GM23338 (cell line): Measurements from ENCODE around the gene SEMA4A. TPM values are rescaled to one million over a fixed set of nuclear protein-coding genes. Genes with fewer than 3 reads are reported as not detected.
A peak's percentile ranks its signal among the peaks of the same experiment; 100 is the strongest.

ENCODE experiments used
- ATAC-seq: fragments of 200-7000 bp; cut with Tn5 transposase; 3 replicates; pipeline ENCODE4 v1.9.1; 2020
- DNase-seq: peaks from one replicate; pipeline ENCODE4 v3.0.0-alpha.2; 2015; ENCODE audit warnings: low spot score
- H2AFZ ChIP-seq: fragments of 200-600 bp; sonication (generic); 2 replicates; pipeline ENCODE4 v1.8.0; 2016; ENCODE audit warnings: antibody characterized with exemption, mild to moderate bottlenecking, moderate library complexity
- H3F3A ChIP-seq: fragments of 200-600 bp; sonication (generic); replicated peaks from 2 replicates; pipeline ENCODE4 v1.8.0; 2017; ENCODE audit warnings: antibody characterized with exemption, mixed run types, low read depth
- H3K27ac ChIP-seq: fragments of 200-600 bp; sonication (generic); 2 replicates; pipeline ENCODE4 v1.6.1; 2016; ENCODE audit warnings: low read depth
- H3K27me3 ChIP-seq: fragments of 200-600 bp; sonication (generic); 2 replicates; pipeline ENCODE4 v1.8.0; 2016; ENCODE audit warnings: mild to moderate bottlenecking, mixed run types, moderate library complexity; ENCODE audit not compliant: insufficient read depth
- H3K36me3 ChIP-seq: fragments of 200-600 bp; sonication (generic); 2 replicates; pipeline ENCODE4 v1.8.0; 2016; ENCODE audit warnings: mild to moderate bottlenecking; ENCODE audit not compliant: insufficient read depth
- H3K4me1 ChIP-seq: fragments of 200-600 bp; sonication (generic); 2 replicates; pipeline ENCODE4 v1.8.0; 2016; ENCODE audit warnings: mild to moderate bottlenecking, moderate library complexity; ENCODE audit not compliant: insufficient read depth
- H3K4me2 ChIP-seq: fragments of 200-600 bp; sonication (generic); 2 replicates; pipeline ENCODE4 v1.7.1; 2017; ENCODE audit warnings: mixed run types
- H3K4me3 ChIP-seq: fragments of 200-600 bp; sonication (generic); 2 replicates; pipeline ENCODE4 v1.6.1; 2016; ENCODE audit warnings: mixed run types
- H3K79me2 ChIP-seq: fragments of 200-600 bp; sonication (generic); replicated peaks from 2 replicates; pipeline ENCODE4 v1.8.0; 2017; ENCODE audit warnings: mild to moderate bottlenecking; ENCODE audit not compliant: insufficient read depth
- H3K9me2 ChIP-seq: fragments of 200-600 bp; sonication (generic); 2 replicates; pipeline ENCODE4 v1.8.0; 2017; ENCODE audit not compliant: insufficient read depth
- H4K20me1 ChIP-seq: fragments of 200-600 bp; sonication (generic); replicated peaks from 2 replicates; pipeline ENCODE4 v1.8.0; 2017; ENCODE audit warnings: mild to moderate bottlenecking; ENCODE audit not compliant: insufficient read depth
- H3K27ac Mint-ChIP-seq: 2 replicates; pipeline ENCODE4 v1.8.0; 2020; ENCODE audit warnings: inconsistent platforms, mild to moderate bottlenecking, moderate library complexity, mixed read lengths
- H3K27me3 Mint-ChIP-seq: 3 replicates; pipeline ENCODE4 v1.8.0; 2022; ENCODE audit warnings: low read depth, mild to moderate bottlenecking, moderate library complexity, mixed read lengths, inconsistent platforms; ENCODE audit not compliant: insufficient read depth, poor library complexity
- H3K36me3 Mint-ChIP-seq: 3 replicates; pipeline ENCODE4 v1.8.0; 2021; ENCODE audit warnings: low read depth, mild to moderate bottlenecking, inconsistent platforms, moderate library complexity, mixed read lengths
- H3K4me1 Mint-ChIP-seq: 3 replicates; pipeline ENCODE4 v1.8.0; 2020; ENCODE audit warnings: mild to moderate bottlenecking, inconsistent platforms, mixed read lengths
- H3K4me3 Mint-ChIP-seq: 3 replicates; pipeline ENCODE4 v1.8.0; 2021; ENCODE audit warnings: moderate library complexity, mild to moderate bottlenecking, inconsistent platforms, mixed read lengths
- H3K9me3 Mint-ChIP-seq: 3 replicates; pipeline ENCODE4 v1.8.0; 2020; ENCODE audit warnings: moderate library complexity, mild to moderate bottlenecking, inconsistent platforms, mixed read lengths
- CTCF ChIP-seq, 2 experiments: fragments of 200-600 bp in 1 of 2; sonication (generic) in 1 of 2; conservative IDR thresholded peaks; 2 replicates each; pipeline versions ENCODE4 v1.5.1 to v1.6.1; 2016 to 2017; ENCODE audit warnings: antibody characterized with exemption in 2 of 2, low read depth in 2 of 2, mild to moderate bottlenecking in 2 of 2, moderate library complexity in 1 of 2
- ETS1 ChIP-seq: IDR thresholded peaks from 2 replicates; pipeline ENCODE4 v1.6.1; 2016; ENCODE audit warnings: antibody characterized with exemption
- EZH2phosphoT487 ChIP-seq: fragments of 200-600 bp; sonication (generic); IDR thresholded peaks from one replicate; pipeline ENCODE4 v1.8.1; 2018; ENCODE audit warnings: antibody characterized with exemption; ENCODE audit not compliant: unreplicated experiment
- NANOG ChIP-seq: IDR thresholded peaks from 2 replicates; pipeline ENCODE4 v1.6.1; 2016; ENCODE audit warnings: antibody characterized with exemption, borderline replicate concordance
- POLR2AphosphoS5 ChIP-seq: IDR thresholded peaks from 2 replicates; pipeline ENCODE4 v1.6.1; 2016; ENCODE audit warnings: antibody characterized with exemption, low read depth
- REST ChIP-seq: IDR thresholded peaks from one replicate; pipeline ENCODE4 v1.6.1; 2018; ENCODE audit warnings: antibody characterized with exemption; ENCODE audit not compliant: unreplicated experiment
- ZNF114 ChIP-seq: fragments of 250-450 bp; sonication (Bioruptor Pico); IDR thresholded peaks from 2 replicates; pipeline ENCODE4 v1.5.0; 2020; ENCODE audit warnings: mild to moderate bottlenecking, moderate library complexity
- ZNF331 ChIP-seq: fragments of 250-450 bp; sonication (Bioruptor Pico); IDR thresholded peaks from 2 replicates; pipeline ENCODE4 v1.5.0; 2020; ENCODE audit warnings: low read depth, mild to moderate bottlenecking, moderate library complexity
- polyA plus RNA-seq: library from polyadenylated mRNA; unstranded; fragments of >200 nt; fragmentation: Nextera tagmentation; extraction: Ambion mirVana; gene quantifications from 2 replicates; pipeline ENCODE4 v1.2.1, GENCODE V29; 2016
- total RNA-seq: library from RNA; depleted of rRNA; stranded (reverse); fragments of >200 nt; shearing (Covaris generic); gene quantifications from 2 replicates; pipeline ENCODE4 v1.2.3, GENCODE V29; 2014

SEMA4A gene
- total and polyA plus RNA-seq, 2 experiments from 2014 or later = 5.5 to 20.2 TPM

- H3F3A ChIP-seq = peaks cover 8% of the 10 kb centered on the region; the same call in 1 of the 2 replicates
- H3K36me3 Mint-ChIP-seq = peaks cover 3% of the 10 kb centered on the region; the same call in 2 of the 3 replicates
- no peaks in the 10 kb centered on the region for H3K27me3 ChIP-seq
- DNase-seq = no peak
- no peaks in the 10 kb centered on the region for H3K9me3 Mint-ChIP-seq
- H3K36me3 ChIP-seq = peaks cover 3% of the 10 kb centered on the region; the same call in 1 of the 2 replicates
- peak overlapping the region; percentile 96 for H3K27ac ChIP-seq
- H3K4me2 ChIP-seq = peak overlapping the region; percentile 66
- no peak overlapping the region for H3K4me3 ChIP-seq
- no peak for ATAC-seq
- H4K20me1 ChIP-seq = no peaks in the 10 kb centered on the region
- H3K27ac Mint-ChIP-seq = peak overlapping the region; percentile 98
- peaks cover 10% of the 10 kb centered on the region for H3K79me2 ChIP-seq
- no peak overlapping the region for H2AFZ ChIP-seq
- no peak overlapping the region; the same call in 2 of the 3 replicates for H3K4me3 Mint-ChIP-seq
- H3K27me3 Mint-ChIP-seq = peaks cover 20% of the 10 kb centered on the region
- H3K4me1 ChIP-seq = peaks cover 35% of the 10 kb centered on the region
- peaks cover 41% of the 10 kb centered on the region for H3K4me1 Mint-ChIP-seq
- TF ChIP-seq ZNF114 (CRISPR knock-in tag) = no peak
- H3K9me2 ChIP-seq = no peaks in the 10 kb centered on the region
These were observed 24.5 kb upstream of the SEMA4A start for GRCh38 chr1:156128654-156129597.

- H3K4me3 ChIP-seq = no peak overlapping the region
- Mint-ChIP-seq H3K4me1 (peaks cover 31% of the 10 kb centered on the region), H3K27me3 (peaks cover 17% of the 10 kb centered on the region), H3K4me3 (peak overlapping the region; percentile 13; the same call in 1 of the 3 replicates), H3K27ac (peak overlapping the region; percentile 98), H3K36me3 (peaks cover 10% of the 10 kb centered on the region), H3K9me3 (no peaks in the 10 kb centered on the region)
- DNase-seq (peak; percentile 98), ATAC-seq (peak; percentile 94)
- no peak overlapping the region for H2AFZ ChIP-seq
- H3F3A ChIP-seq = peaks cover 6% of the 10 kb centered on the region; the same call in 1 of the 2 replicates
- no peaks in the 10 kb centered on the region for H3K27me3 ChIP-seq
- no peaks in the 10 kb centered on the region for H4K20me1 ChIP-seq
- peaks cover 7% of the 10 kb centered on the region; the same call in 1 of the 2 replicates for H3K79me2 ChIP-seq
- H3K9me2 ChIP-seq = no peaks in the 10 kb centered on the region
- H3K27ac ChIP-seq = peak overlapping the region; percentile 96
- H3K4me2 ChIP-seq = peak overlapping the region; percentile 66
- H3K36me3 ChIP-seq = peaks cover 3% of the 10 kb centered on the region; the same call in 1 of the 2 replicates
- H3K4me1 ChIP-seq = peaks cover 27% of the 10 kb centered on the region
- TF ChIP-seq NANOG (no peak), CTCF (conservative IDR thresholded peaks at IDR 0.05; ENCODE audit: low read depth in 2 of 2) (peak; percentile 96 to 99), EZH2phosphoT487 (no peak), POLR2AphosphoS5 (peak; percentile 44; the same call in 1 of the 2 replicates), ZNF331 (CRISPR knock-in tag) (no peak), ZNF114 (CRISPR knock-in tag) (no peak), ETS1 (no peak), REST (no peak)
These were observed 23.5 kb upstream of the SEMA4A start for GRCh38 chr1:156129687-156130577.
